Stomach (tissue), 4 donors: Measurements from ENCODE around the gene KCNIP3.
"Not testable (repeated sequence)": the region's sequence is repeated elsewhere in the genome, so short reads cannot be mapped to it uniquely, and the experiment has no call there.

Experiments used
- CTCF ChIP-seq, 7 experiments: fragments of 450-650 bp in 4 of 7; fragments of 200-600 bp in 3 of 7; sonication (generic) in 3 of 7; IDR thresholded peaks; one replicate each; pipeline ENCODE4 v1.5.1; 2016 to 2019; ENCODE audit warnings: antibody characterized with exemption in 7 of 7, control low read depth in 2 of 7, mild to moderate bottlenecking in 1 of 7
- POLR2AphosphoS5 ChIP-seq, 3 donors: sonication (generic); formaldehyde crosslinking; IDR thresholded peaks; one replicate each; pipeline ENCODE4 v1.6.1; 2016; ENCODE audit warnings: antibody characterized with exemption in 3 of 3

- not testable (repeated sequence) for TF ChIP-seq CTCF, POLR2AphosphoS5 (IDR thresholded peaks at IDR 0.05)
Measured at GRCh38 chr2:95427196-95427867, 130.2 kb downstream of the KCNIP3 start.
